BLaER1 (cell line): ENCODE results near the gene HCRTR2.

Experiments used
- H3K27ac ChIP-seq: shearing (Covaris generic); formaldehyde crosslinking; 2 replicates; pipeline ENCODE4 v1.8.1; 2022
- H3K27me3 ChIP-seq: shearing (Covaris generic); formaldehyde crosslinking; 2 replicates; pipeline ENCODE4 v1.8.1; 2022
- H3K36me3 ChIP-seq: shearing (Covaris generic); formaldehyde crosslinking; 2 replicates; pipeline ENCODE4 v1.8.1; 2022
- H3K4me1 ChIP-seq: shearing (Covaris generic); formaldehyde crosslinking; 2 replicates; pipeline ENCODE4 v1.8.1; 2022
- H3K4me2 ChIP-seq: shearing (Covaris generic); formaldehyde crosslinking; 2 replicates; pipeline ENCODE4 v1.8.1; 2022
- H3K4me3 ChIP-seq: shearing (Covaris generic); formaldehyde crosslinking; 2 replicates; pipeline ENCODE4 v1.8.1; 2022
- H3K9ac ChIP-seq: shearing (Covaris generic); formaldehyde crosslinking; 2 replicates; pipeline ENCODE4 v1.8.1; 2022
- H3K9me3 ChIP-seq: shearing (Covaris generic); formaldehyde crosslinking; 2 replicates; pipeline ENCODE4 v1.8.1; 2022
- H4K20me1 ChIP-seq: shearing (Covaris generic); formaldehyde crosslinking; 2 replicates; pipeline ENCODE4 v1.8.1; 2022
- Cebpa-rat ChIP-seq: shearing (Covaris generic); IDR thresholded peaks from 2 replicates; pipeline ENCODE4 v1.8.1; 2022

HCRTR2 gene

GRCh38 chr6:55319961-55320695, 145.8 kb downstream of the HCRTR2 start:
- H3K4me1 ChIP-seq = no peaks in the 10 kb centered on the region
- TF ChIP-seq Cebpa-rat = no peak
- no peak overlapping the region for H3K27ac ChIP-seq
- no peaks in the 10 kb centered on the region for H3K27me3 ChIP-seq
- H3K9ac ChIP-seq = no peak overlapping the region
- H4K20me1 ChIP-seq = no peaks in the 10 kb centered on the region
- no peak overlapping the region for H3K4me2 ChIP-seq
- no peaks in the 10 kb centered on the region for H3K36me3 ChIP-seq
- no peak overlapping the region for H3K4me3 ChIP-seq
- no peaks in the 10 kb centered on the region for H3K9me3 ChIP-seq

- no peak overlapping the region for H3K4me3 ChIP-seq
- H3K9ac ChIP-seq = no peak overlapping the region
- no peaks in the 10 kb centered on the region for H3K9me3 ChIP-seq
- no peaks in the 10 kb centered on the region for H4K20me1 ChIP-seq
- H3K27ac ChIP-seq = no peak overlapping the region
- H3K27me3 ChIP-seq = no peaks in the 10 kb centered on the region
- TF ChIP-seq Cebpa-rat = no peak
- H3K4me2 ChIP-seq = no peak overlapping the region
- H3K4me1 ChIP-seq = no peaks in the 10 kb centered on the region
- no peaks in the 10 kb centered on the region for H3K36me3 ChIP-seq
Measured at GRCh38 chr6:55320696-55321086, 146.4 kb downstream of the HCRTR2 start.

GRCh38 chr6:55327169-55327568, 152.9 kb downstream of the HCRTR2 start, which contains the start of gene GFRAL:
TSS of gene GFRAL (plus strand) at chr6:55327469. CDS start at chr6:55327555, 86 bp downstream.
- H3K4me3 ChIP-seq = no peak within 1 kb of the TSS
- no peaks in the 10 kb centered on the region for H3K4me1 ChIP-seq
- no peak within 1 kb of the TSS for H3K27ac ChIP-seq
- H4K20me1 ChIP-seq = no peaks in the 10 kb centered on the region
- no peaks in the 10 kb centered on the region for H3K9me3 ChIP-seq
- no peaks in the 10 kb centered on the region for H3K36me3 ChIP-seq
- no peak within 1 kb of the TSS for H3K9ac ChIP-seq
- no peaks in the 10 kb centered on the region for H3K27me3 ChIP-seq
- no peak within 1 kb of the TSS for H3K4me2 ChIP-seq
- no peak for TF ChIP-seq Cebpa-rat
